PFSK-1 (cell line): ENCODE measurements around the gene WDR7.

ENCODE experiments used
- FOXP2 ChIP-seq: optimal IDR thresholded peaks from 2 replicates; pipeline ENCODE3; 2011; ENCODE audit warnings: borderline replicate concordance, control low read depth, inconsistent platforms; ENCODE audit not compliant: insufficient read depth; ENCODE audit errors: extremely low read length, extremely low read depth
- POLR2AphosphoS5 ChIP-seq: IDR thresholded peaks from 2 replicates; pipeline ENCODE4 v1.6.1; 2012; ENCODE audit warnings: low read depth, mild to moderate bottlenecking, control low read depth, low read length, moderate library complexity
- REST ChIP-seq, 2 experiments: IDR thresholded peaks; 2 replicates each; pipeline versions ENCODE4 v1.6.1 to v1.8.0; 2011 to 2012; ENCODE audit warnings: low read depth in 2 of 2, low read length in 2 of 2, control low read depth in 1 of 2, inconsistent platforms in 1 of 2, mild to moderate bottlenecking in 1 of 2, moderate library complexity in 1 of 2; ENCODE audit not compliant: insufficient read depth in 1 of 2
- SIN3A ChIP-seq: IDR thresholded peaks from 2 replicates; pipeline ENCODE4 v1.6.1; 2012; ENCODE audit warnings: mild to moderate bottlenecking, low read length, moderate library complexity, borderline replicate concordance; ENCODE audit not compliant: insufficient read depth
- TAF1 ChIP-seq: IDR thresholded peaks from 2 replicates; pipeline ENCODE4 v1.6.1; 2012; ENCODE audit warnings: low read length, control low read depth, borderline replicate concordance; ENCODE audit not compliant: insufficient read depth

WDR7 gene

DNA sequence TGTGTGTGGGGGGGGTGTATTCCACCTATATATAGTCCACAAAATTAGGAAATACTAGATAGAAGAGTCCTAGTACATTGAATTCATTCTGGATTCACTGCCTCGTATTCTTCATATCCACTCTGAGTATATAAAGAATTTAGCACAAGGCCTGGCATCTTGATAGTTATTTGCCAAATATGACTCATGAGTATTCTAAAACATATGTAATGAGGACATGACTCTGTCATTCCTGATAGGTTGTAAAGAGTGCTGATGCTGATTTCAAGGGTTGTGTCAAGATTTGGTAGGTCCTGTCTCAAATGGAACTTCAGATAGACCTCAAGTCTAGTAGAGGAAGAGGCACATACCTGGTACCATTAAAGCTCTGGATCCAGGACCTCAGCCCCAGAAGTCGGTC is 322.3 kb downstream of the WDR7 start:
- no peak for TF ChIP-seq POLR2AphosphoS5

GRCh38 chr18:56974141-56974540 is 323.0 kb downstream of the WDR7 start:
- no peak for TF ChIP-seq REST (IDR thresholded peaks at IDR 0.05; ENCODE audit: insufficient read depth in 1 of 2, low read depth in 2 of 2, low read length in 2 of 2)

- no peak for TF ChIP-seq POLR2AphosphoS5
- no peak for TF ChIP-seq REST (IDR thresholded peaks at IDR 0.05; ENCODE audit: insufficient read depth in 1 of 2, low read depth in 2 of 2, low read length in 2 of 2)
- no peak for TF ChIP-seq FOXP2
- TF ChIP-seq TAF1, result no peak
- TF ChIP-seq SIN3A, result no peak
Measured at GRCh38 chr18:56975276-56975675, 324.1 kb downstream of the WDR7 start.

GRCh38 chr18:56977309-56977708 is 326.1 kb downstream of the WDR7 start:
- TF ChIP-seq SIN3A (no peak), FOXP2 (no peak), POLR2AphosphoS5 (no peak), REST (IDR thresholded peaks at IDR 0.05; ENCODE audit: insufficient read depth in 1 of 2, low read depth in 2 of 2, low read length in 2 of 2) (no peak), TAF1 (no peak)

- TF ChIP-seq REST (IDR thresholded peaks at IDR 0.05; ENCODE audit: insufficient read depth in 1 of 2, low read depth in 2 of 2, low read length in 2 of 2), result no peak
- no peak for TF ChIP-seq FOXP2
- no peak for TF ChIP-seq TAF1
- TF ChIP-seq SIN3A, result no peak
- TF ChIP-seq POLR2AphosphoS5, result no peak
Measured at GRCh38 chr18:56977771-56978170, 326.6 kb downstream of the WDR7 start.
